PFSK-1 (cell line): Measurements from ENCODE around the gene SPOUT1.

Experiments used
- FOXP2 ChIP-seq: optimal IDR thresholded peaks from 2 replicates; pipeline ENCODE3; 2011; ENCODE audit warnings: borderline replicate concordance, control low read depth, inconsistent platforms; ENCODE audit not compliant: insufficient read depth; ENCODE audit errors: extremely low read length, extremely low read depth
- POLR2AphosphoS5 ChIP-seq: IDR thresholded peaks from 2 replicates; pipeline ENCODE4 v1.6.1; 2012; ENCODE audit warnings: low read depth, mild to moderate bottlenecking, control low read depth, low read length, moderate library complexity
- SIN3A ChIP-seq: IDR thresholded peaks from 2 replicates; pipeline ENCODE4 v1.6.1; 2012; ENCODE audit warnings: mild to moderate bottlenecking, low read length, moderate library complexity, borderline replicate concordance; ENCODE audit not compliant: insufficient read depth
- TAF1 ChIP-seq: IDR thresholded peaks from 2 replicates; pipeline ENCODE4 v1.6.1; 2012; ENCODE audit warnings: low read length, control low read depth, borderline replicate concordance; ENCODE audit not compliant: insufficient read depth
- TF ChIP-seq, protein P1 (sequence below), 2 experiments: IDR thresholded peaks; 2 replicates each; pipeline versions ENCODE4 v1.6.1 to v1.8.0; 2011 to 2012; ENCODE audit warnings: low read depth in 2 of 2, low read length in 2 of 2, control low read depth in 1 of 2, inconsistent platforms in 1 of 2, mild to moderate bottlenecking in 1 of 2, moderate library complexity in 1 of 2; ENCODE audit not compliant: insufficient read depth in 1 of 2

Gene SPOUT1

DNA sequence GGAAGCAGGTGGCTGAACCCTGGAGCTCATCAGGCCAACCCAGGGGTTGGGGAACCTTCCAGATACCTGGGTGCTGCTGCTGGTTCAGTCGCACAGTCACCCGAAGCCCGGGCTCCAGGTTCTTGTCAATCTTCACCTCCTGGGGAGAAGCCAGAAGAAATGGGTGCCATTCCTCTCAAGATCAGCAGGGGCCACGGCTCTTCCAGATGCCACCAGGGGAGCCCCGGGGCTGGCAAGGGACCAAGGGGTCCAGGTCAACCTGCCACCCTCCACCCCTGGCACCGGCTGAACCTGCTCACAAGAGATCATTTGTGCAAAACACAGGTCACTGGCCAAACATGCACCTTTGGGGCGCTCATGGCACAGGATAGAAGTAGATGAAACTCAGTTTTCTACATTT, 4.7 kb downstream of the SPOUT1 start:
- no peak for TF ChIP-seq POLR2AphosphoS5
- TF ChIP-seq TAF1: no peak
- no peak for TF ChIP-seq FOXP2
- TF ChIP-seq SIN3A: no peak
- TF ChIP-seq, protein P1, sequence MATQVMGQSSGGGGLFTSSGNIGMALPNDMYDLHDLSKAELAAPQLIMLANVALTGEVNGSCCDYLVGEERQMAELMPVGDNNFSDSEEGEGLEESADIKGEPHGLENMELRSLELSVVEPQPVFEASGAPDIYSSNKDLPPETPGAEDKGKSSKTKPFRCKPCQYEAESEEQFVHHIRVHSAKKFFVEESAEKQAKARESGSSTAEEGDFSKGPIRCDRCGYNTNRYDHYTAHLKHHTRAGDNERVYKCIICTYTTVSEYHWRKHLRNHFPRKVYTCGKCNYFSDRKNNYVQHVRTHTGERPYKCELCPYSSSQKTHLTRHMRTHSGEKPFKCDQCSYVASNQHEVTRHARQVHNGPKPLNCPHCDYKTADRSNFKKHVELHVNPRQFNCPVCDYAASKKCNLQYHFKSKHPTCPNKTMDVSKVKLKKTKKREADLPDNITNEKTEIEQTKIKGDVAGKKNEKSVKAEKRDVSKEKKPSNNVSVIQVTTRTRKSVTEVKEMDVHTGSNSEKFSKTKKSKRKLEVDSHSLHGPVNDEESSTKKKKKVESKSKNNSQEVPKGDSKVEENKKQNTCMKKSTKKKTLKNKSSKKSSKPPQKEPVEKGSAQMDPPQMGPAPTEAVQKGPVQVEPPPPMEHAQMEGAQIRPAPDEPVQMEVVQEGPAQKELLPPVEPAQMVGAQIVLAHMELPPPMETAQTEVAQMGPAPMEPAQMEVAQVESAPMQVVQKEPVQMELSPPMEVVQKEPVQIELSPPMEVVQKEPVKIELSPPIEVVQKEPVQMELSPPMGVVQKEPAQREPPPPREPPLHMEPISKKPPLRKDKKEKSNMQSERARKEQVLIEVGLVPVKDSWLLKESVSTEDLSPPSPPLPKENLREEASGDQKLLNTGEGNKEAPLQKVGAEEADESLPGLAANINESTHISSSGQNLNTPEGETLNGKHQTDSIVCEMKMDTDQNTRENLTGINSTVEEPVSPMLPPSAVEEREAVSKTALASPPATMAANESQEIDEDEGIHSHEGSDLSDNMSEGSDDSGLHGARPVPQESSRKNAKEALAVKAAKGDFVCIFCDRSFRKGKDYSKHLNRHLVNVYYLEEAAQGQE (IDR thresholded peaks at IDR 0.05; ENCODE audit: insufficient read depth in 1 of 2, low read depth in 2 of 2, low read length in 2 of 2): no peak

DNA sequence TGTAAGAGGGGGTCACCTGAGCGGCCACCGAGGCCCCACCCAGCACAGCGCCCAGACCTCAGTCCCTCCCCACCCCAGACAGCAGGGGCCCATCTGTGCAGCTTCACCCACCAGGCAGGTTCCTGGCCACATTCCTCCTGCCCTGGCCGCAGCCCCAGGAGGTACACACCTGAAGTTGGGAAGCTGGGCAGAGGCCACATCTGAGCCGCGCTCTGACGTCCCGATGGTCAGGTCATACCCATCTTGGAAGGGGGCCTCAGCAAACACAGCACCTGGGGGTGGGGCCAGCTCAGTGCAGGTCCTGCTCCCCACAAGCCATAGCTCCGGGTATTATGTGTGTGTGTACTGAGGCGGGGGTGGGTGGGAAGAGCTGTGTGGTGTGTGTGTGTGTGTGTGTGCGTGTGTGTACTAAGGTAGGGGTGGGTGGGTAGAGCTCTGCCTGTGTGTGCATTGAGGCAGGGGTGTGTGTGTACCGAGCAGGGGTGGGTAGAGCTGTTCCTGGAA, 5.6 kb downstream of the SPOUT1 start:
- TF ChIP-seq TAF1 (no peak), FOXP2 (no peak), POLR2AphosphoS5 (no peak), SIN3A (no peak)
- TF ChIP-seq, protein P1 (IDR thresholded peaks at IDR 0.05; ENCODE audit: insufficient read depth in 1 of 2, low read depth in 2 of 2, low read length in 2 of 2): no peak

DNA sequence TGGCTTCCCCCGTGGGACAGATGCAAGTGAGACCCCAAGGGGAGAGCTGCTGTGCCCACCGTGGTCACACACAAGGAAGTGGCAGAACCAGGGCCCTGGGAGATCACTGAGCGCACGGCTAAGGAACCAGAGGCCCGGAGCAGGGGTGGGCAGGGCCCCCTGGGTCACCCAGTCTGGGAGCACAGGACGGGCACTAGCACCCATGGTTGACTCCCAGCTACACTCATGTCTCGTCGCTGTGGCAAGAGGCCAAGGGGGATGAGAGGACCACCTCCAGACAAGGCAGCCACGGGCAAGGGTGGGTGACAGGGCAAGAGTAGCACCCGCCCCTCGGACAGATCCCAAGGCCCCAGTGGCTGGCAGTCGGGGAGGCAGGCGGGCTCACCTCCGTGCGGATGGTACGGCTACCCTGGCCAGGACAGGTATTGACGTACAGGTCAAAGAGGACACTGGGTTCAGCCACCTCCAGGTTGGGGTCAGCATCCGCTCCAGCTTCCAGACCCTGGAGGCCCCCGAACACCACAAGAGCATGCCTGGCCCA, 6.2 kb downstream of the SPOUT1 start:
- no peak for TF ChIP-seq POLR2AphosphoS5
- TF ChIP-seq SIN3A: no peak
- no peak for TF ChIP-seq FOXP2

DNA sequence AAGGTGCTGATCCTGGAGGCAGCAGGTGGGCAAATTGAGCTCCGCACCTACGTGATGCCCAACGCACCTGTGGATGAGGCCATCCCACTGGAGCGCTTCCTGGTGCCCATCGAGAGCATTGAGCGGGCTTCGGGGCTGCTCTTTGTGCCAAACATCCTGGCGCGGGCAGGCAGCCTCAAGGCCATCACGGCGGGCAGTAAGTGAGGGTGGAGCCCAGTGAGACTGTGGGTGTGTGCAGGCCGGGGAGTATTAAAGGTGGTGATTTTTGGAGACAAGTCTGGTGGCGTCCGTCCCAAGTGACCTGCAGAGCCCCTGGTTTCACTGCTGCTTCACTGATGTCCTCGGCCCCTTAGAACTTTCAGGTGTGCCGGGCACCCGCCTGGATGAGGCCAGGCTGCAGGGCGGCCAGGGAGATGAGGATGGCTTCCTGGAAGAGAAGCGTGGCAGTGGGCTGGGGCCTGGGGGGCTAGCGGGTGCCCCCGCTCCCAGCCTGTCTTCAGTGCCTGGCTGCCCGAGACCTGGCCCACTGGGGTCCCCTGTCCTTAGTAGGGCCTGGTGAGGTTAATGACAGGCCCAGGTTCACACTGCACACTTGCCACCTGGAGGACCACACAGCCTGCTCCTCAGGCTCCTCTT, 7.1 kb downstream of the SPOUT1 start:
- TF ChIP-seq SIN3A: no peak
- TF ChIP-seq FOXP2: no peak
- TF ChIP-seq TAF1: no peak
- no peak for TF ChIP-seq POLR2AphosphoS5
- TF ChIP-seq, protein P1 (IDR thresholded peaks at IDR 0.05; ENCODE audit: insufficient read depth in 1 of 2, low read depth in 2 of 2, low read length in 2 of 2): no peak

DNA sequence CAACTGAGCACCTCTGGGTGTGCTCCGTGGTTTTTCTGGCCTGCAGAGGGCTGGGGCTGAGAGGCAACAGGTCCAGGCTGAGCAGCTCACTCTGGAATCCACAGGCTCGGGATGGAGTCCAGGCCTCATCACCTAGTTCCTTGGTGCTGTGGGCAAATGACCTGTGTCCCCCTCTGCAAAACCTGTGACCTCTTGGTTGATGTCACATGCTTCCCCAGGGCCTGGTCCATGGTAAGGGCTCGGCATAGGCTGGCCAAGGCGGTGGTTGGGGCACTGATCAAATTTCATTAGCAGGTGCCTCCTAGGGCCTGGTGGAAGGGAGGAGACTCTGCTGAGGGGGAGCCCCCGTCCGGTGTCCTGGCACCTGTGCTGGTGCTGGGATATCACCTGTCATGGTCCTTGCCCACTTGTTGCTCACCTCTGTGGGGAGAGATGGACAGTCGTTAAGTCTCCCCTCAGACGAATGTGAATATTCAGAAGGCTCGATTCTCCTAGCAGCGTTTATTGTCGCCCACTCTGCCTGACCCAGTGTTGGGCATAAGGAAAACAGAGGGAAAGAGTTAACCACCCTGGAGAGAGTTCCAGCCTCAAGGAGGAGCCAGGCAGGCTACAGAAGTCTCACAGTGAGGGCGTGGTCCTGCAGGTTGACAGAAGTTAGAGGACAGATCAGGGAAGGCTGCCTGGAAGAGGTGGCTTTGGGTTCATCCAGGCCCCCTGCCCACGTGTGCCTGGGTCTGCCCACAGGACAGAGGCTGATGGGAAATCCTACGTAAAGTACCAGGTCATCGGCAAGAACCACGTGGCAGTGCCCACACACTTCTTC, 7.8 kb downstream of the SPOUT1 start:
- TF ChIP-seq POLR2AphosphoS5 (no peak), FOXP2 (no peak), TAF1 (no peak), SIN3A (no peak)
- TF ChIP-seq, protein P1 (IDR thresholded peaks at IDR 0.05; ENCODE audit: insufficient read depth in 1 of 2, low read depth in 2 of 2, low read length in 2 of 2): no peak
